PC-3 (cell line): ENCODE measurements around the gene CAPZB. TPM values are rescaled to one million over a fixed set of nuclear protein-coding genes. Genes with fewer than 3 reads are reported as not detected.

Experiments used
- ATAC-seq: fragments of 200-7000 bp; cut with Tn5 transposase; 2 replicates; pipeline ENCODE4 v1.9.1; 2020; ENCODE audit warnings: mild to moderate bottlenecking, moderate library complexity
- BruUV-seq: library from RNA; stranded (reverse); fragments of 400-500 nt; replicated peaks from 2 replicates; lab custom pipeline; 2021; lab: Mats Ljungman, UMichigan
- CTCF ChIA-PET: fragments of 300-600 bp; sonication (Branson Sonifier 250); formaldehyde crosslinking; loops from one replicate; lab custom pipeline; 2022; ENCODE audit warnings: antibody characterized with exemption; lab: Charles Lee
- POLR2A ChIA-PET: fragments of 300-600 bp; sonication (Branson Sonifier 250); formaldehyde crosslinking; loops from one replicate; lab custom pipeline; 2022; ENCODE audit warnings: antibody characterized with exemption; ENCODE audit not compliant: unreplicated experiment; lab: Charles Lee
- DNase-seq: peaks from one replicate; pipeline ENCODE4 v3.0.0-alpha.2; 2015
- H2AFZ ChIP-seq: fragments of 300-600 bp; sonication (generic); 2 replicates; pipeline ENCODE4 v1.6.0; 2016; ENCODE audit warnings: antibody characterized with exemption, low read length
- H3F3A ChIP-seq: fragments of 300-600 bp; sonication (generic); one replicate; pipeline ENCODE4 v1.6.0; 2017; ENCODE audit warnings: antibody characterized with exemption, low read length, control low read depth, mild to moderate bottlenecking; ENCODE audit not compliant: unreplicated experiment
- H3K27ac ChIP-seq: fragments of 300-600 bp; sonication (generic); 2 replicates; pipeline ENCODE4 v1.5.1; 2016; ENCODE audit warnings: mild to moderate bottlenecking, low read length
- H3K27me3 ChIP-seq: fragments of 300-600 bp; sonication (generic); 2 replicates; pipeline ENCODE4 v1.6.1; 2016; ENCODE audit warnings: low read length, mixed read lengths
- H3K36me3 ChIP-seq: fragments of 300-600 bp; sonication (generic); 2 replicates; pipeline ENCODE4 v1.6.1; 2016; ENCODE audit warnings: low read depth, mixed run types, low read length, mixed read lengths
- H3K4me1 ChIP-seq: fragments of 300-600 bp; sonication (generic); 2 replicates; pipeline ENCODE4 v1.5.1; 2016; ENCODE audit warnings: low read length; ENCODE audit not compliant: insufficient read depth
- H3K4me2 ChIP-seq: fragments of 300-600 bp; sonication (generic); 2 replicates; pipeline ENCODE4 v1.6.0; 2016; ENCODE audit warnings: low read length
- H3K4me3 ChIP-seq: fragments of 300-600 bp; sonication (generic); 2 replicates; pipeline ENCODE4 v1.5.1; 2016; ENCODE audit warnings: mild to moderate bottlenecking, low read length, mixed read lengths
- H3K79me2 ChIP-seq: fragments of 300-600 bp; sonication (generic); 2 replicates; pipeline ENCODE4 v1.6.1; 2017; ENCODE audit warnings: low read length, mixed read lengths
- H3K9ac ChIP-seq: fragments of 300-600 bp; sonication (generic); 2 replicates; pipeline ENCODE4 v1.6.0; 2016; ENCODE audit warnings: mild to moderate bottlenecking, low read length
- H3K9me2 ChIP-seq: fragments of 300-600 bp; sonication (generic); replicated peaks from 2 replicates; pipeline ENCODE4 v1.6.1; 2016; ENCODE audit warnings: mixed run types, low read length, mixed read lengths
- H3K9me3 ChIP-seq: fragments of 300-600 bp; sonication (generic); 2 replicates; pipeline ENCODE4 v1.6.1; 2016; ENCODE audit warnings: low read length, mixed read lengths
- H4K20me1 ChIP-seq: fragments of 300-600 bp; sonication (generic); 2 replicates; pipeline ENCODE4 v1.6.1; 2016; ENCODE audit warnings: low read length, mixed read lengths
- EZH2 ChIP-seq: fragments of 300-600 bp; sonication (generic); IDR thresholded peaks from one replicate; pipeline ENCODE4 v1.6.1; 2017; ENCODE audit warnings: antibody characterized with exemption, mild to moderate bottlenecking, low read length; ENCODE audit not compliant: unreplicated experiment
- EZH2phosphoT487 ChIP-seq: fragments of 300-600 bp; sonication (generic); IDR thresholded peaks from 2 replicates; pipeline ENCODE4 v1.6.1; 2018; ENCODE audit warnings: mild to moderate bottlenecking, antibody characterized with exemption, low read length, borderline replicate concordance
- intact Hi-C: fragments of 100-400 bp; cut with micrococcal nuclease; formaldehyde crosslinking; loops from 2 replicates; pipeline ENCODE4 v1.9.0; 2023
- total RNA-seq: library from RNA; depleted of rRNA; stranded (reverse); fragments of >200 nt; gene quantifications from 2 replicates; pipeline ENCODE4 v1.2.3, GENCODE V29; 2014
- TF ChIP-seq, protein P1 (sequence below): fragments of 300-600 bp; sonication (generic); conservative IDR thresholded peaks from 2 replicates; pipeline ENCODE4 v1.5.1; 2017; ENCODE audit warnings: antibody characterized with exemption, low read depth, mild to moderate bottlenecking, low read length

CAPZB gene
- total RNA-seq, 1 experiment from 2014 or later, result 86.7 TPM

DNA sequence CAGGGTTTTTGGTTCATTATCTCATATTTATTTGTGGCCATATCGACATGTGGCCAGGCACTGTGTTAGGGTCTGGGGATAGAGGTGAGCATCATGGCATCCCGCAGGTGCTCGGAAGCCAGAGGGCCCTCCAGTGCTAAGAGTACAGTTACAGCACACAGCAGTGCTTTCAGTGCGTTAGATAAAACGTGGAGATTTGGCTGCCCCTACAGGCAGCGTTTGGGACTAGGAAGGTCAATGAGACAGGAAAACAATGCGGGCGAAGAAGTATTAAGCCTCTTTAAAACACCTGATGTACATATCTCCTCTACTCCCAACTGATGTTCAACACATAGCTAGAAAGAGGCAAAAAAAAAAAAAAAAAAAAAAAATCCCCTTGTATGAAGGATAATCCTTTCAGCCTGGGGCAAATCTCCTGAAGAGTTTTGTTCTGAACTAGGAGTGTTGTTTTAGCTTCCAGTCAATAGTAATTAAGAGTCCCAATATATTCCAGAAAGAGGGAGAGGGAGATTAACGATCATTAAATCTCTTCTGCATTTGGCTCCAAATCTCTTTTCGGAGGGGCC is 80.1 kb downstream of the CAPZB start:
- Histone ChIP-seq H3F3A (no peaks in the 10 kb centered on the region), H3K27ac (no peak overlapping the region), H3K4me2 (no peak overlapping the region), H3K4me1 (no peaks in the 10 kb centered on the region), H3K79me2 (peaks cover 40% of the 10 kb centered on the region), H3K9me2 (no peaks in the 10 kb centered on the region), H3K9me3 (no peaks in the 10 kb centered on the region), H2AFZ (no peak overlapping the region), H3K27me3 (no peaks in the 10 kb centered on the region), H3K9ac (no peak overlapping the region), H3K36me3 (no peaks in the 10 kb centered on the region), H3K4me3 (no peak overlapping the region), H4K20me1 (no peaks in the 10 kb centered on the region)
- BruUV-seq, result no TSS peak
- ChIA-PET CTCF (no interaction called here), POLR2A (interaction anchor here (0.6 kb wide), 1 partner anchor 94 kb away, joined by 17 read pairs; no protein-coding TSS in a partner anchor)
- intact Hi-C loops, result no loop called here
- no peak for DNase-seq
- no peak for ATAC-seq
- TF ChIP-seq, protein P1, sequence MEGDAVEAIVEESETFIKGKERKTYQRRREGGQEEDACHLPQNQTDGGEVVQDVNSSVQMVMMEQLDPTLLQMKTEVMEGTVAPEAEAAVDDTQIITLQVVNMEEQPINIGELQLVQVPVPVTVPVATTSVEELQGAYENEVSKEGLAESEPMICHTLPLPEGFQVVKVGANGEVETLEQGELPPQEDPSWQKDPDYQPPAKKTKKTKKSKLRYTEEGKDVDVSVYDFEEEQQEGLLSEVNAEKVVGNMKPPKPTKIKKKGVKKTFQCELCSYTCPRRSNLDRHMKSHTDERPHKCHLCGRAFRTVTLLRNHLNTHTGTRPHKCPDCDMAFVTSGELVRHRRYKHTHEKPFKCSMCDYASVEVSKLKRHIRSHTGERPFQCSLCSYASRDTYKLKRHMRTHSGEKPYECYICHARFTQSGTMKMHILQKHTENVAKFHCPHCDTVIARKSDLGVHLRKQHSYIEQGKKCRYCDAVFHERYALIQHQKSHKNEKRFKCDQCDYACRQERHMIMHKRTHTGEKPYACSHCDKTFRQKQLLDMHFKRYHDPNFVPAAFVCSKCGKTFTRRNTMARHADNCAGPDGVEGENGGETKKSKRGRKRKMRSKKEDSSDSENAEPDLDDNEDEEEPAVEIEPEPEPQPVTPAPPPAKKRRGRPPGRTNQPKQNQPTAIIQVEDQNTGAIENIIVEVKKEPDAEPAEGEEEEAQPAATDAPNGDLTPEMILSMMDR, result 0 out of 2 replicates have a peak, but pooled peaks have one; percentile 24
- no peak for TF ChIP-seq EZH2phosphoT487

DNA sequence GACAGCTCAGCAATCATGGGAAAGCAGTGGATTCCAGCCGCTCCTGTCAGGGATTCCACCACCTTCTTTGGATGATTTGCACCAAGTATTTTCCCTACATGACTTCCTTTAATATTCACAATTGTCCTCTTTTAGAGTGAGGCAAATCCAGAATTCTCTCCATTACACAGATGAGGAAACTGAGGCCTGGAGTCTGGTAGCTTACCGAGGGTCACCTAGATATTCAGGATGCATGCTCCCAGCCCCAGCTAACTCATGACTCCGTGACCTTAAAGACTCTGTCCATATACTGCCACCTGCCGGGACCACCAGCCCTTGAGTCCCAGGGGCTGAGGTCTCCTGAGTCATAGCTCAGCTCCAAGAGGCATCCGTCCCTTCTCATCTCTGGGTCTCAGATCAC is 80.6 kb downstream of the CAPZB start:
- H3K4me3 ChIP-seq, result no peak overlapping the region
- BruUV-seq, result no TSS peak
- H3F3A ChIP-seq, result no peaks in the 10 kb centered on the region
- ATAC-seq, result no peak
- H3K9me3 ChIP-seq, result no peaks in the 10 kb centered on the region
- no peak for DNase-seq
- TF ChIP-seq, protein P1, result no peak
- TF ChIP-seq EZH2, result no peak
- TF ChIP-seq EZH2phosphoT487, result no peak
- ChIA-PET CTCF (no interaction called here), POLR2A (interaction anchor here (0.5 to 0.6 kb wide), 2 partner anchors 80 to 95 kb away, joined by 6 to 17 read pairs; partner anchors contain the start of gene CAPZB)
- H3K9me2 ChIP-seq, result no peaks in the 10 kb centered on the region
- peaks cover 45% of the 10 kb centered on the region for H3K79me2 ChIP-seq
- no peak overlapping the region for H3K4me2 ChIP-seq
- H3K9ac ChIP-seq, result no peak overlapping the region
- H3K4me1 ChIP-seq, result no peaks in the 10 kb centered on the region
- H3K27ac ChIP-seq, result no peak overlapping the region
- intact Hi-C loops, result no loop called here
- H2AFZ ChIP-seq, result no peak overlapping the region
- no peaks in the 10 kb centered on the region for H4K20me1 ChIP-seq
- H3K27me3 ChIP-seq, result no peaks in the 10 kb centered on the region
- no peaks in the 10 kb centered on the region for H3K36me3 ChIP-seq

DNA sequence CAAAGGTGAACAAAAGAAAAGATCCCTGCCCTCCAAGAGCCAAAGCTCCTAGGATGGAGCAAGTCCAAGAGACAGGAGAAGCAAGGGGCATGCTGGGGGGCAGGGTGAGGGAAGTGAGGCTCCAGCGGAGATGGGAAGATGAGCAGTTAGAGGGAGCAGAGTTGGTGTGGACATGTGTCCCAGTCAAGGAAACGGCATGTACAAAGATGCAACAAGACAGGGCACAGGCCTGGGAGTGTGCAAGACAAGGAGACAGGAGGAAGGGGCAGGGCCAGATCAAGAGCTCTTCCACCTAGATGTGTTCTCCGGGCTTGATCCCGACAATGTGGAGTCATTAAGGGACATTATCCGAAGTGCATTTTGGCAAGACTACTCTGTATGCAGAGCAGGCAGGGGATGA is 82.1 kb downstream of the CAPZB start:
- ChIA-PET POLR2A (no interaction called here), CTCF (no interaction called here)
- intact Hi-C loops, result no loop called here
- Histone ChIP-seq H3K9me3 (no peaks in the 10 kb centered on the region), H3K4me2 (no peak overlapping the region), H2AFZ (no peak overlapping the region), H3F3A (no peaks in the 10 kb centered on the region), H3K36me3 (no peaks in the 10 kb centered on the region), H3K79me2 (peaks cover 50% of the 10 kb centered on the region), H3K9ac (no peak overlapping the region), H3K27ac (no peak overlapping the region), H3K4me3 (no peak overlapping the region), H3K9me2 (no peaks in the 10 kb centered on the region), H3K27me3 (no peaks in the 10 kb centered on the region), H3K4me1 (no peaks in the 10 kb centered on the region), H4K20me1 (no peaks in the 10 kb centered on the region)
- no TSS peak for BruUV-seq
- TF ChIP-seq EZH2phosphoT487 (no peak), EZH2 (no peak)
- TF ChIP-seq, protein P1, result no peak
- DNase-seq (no peak), ATAC-seq (no peak)
